K562 (cell line): ENCODE data around the gene NKX1-2.

Experiments
- ATF2 ChIP-seq: sonication (generic); formaldehyde crosslinking; IDR thresholded peaks from 2 replicates; pipeline ENCODE4 v1.8.1; 2022; ENCODE audit warnings: missing genetic modification reagents
- MXI1 ChIP-seq: IDR thresholded peaks from 2 replicates; pipeline ENCODE4 v1.6.1; 2011; ENCODE audit warnings: low read depth, mild to moderate bottlenecking, improper control_type of control experiment, low read length
- MYBL2 ChIP-seq, 2 experiments: fragments of 450-650 bp in 1 of 2; sonication (generic) in 1 of 2; formaldehyde crosslinking in 1 of 2; IDR thresholded peaks; 2 replicates each; pipeline versions ENCODE4 v1.6.1 to v1.8.1; 2017 to 2022; ENCODE audit warnings: borderline replicate concordance in 1 of 2, inconsistent platforms in 1 of 2, low read depth in 1 of 2, mild to moderate bottlenecking in 1 of 2, missing genetic modification reagents in 1 of 2, moderate library complexity in 1 of 2
- POLR2AphosphoS5 ChIP-seq: IDR thresholded peaks from 2 replicates; pipeline ENCODE4 v1.6.1; 2011; ENCODE audit warnings: mild to moderate bottlenecking, low read depth, low read length, moderate library complexity; ENCODE audit not compliant: control insufficient read depth, insufficient read depth
- ZNF174 ChIP-seq: fragments of 250-450 bp; sonication (Bioruptor Pico); IDR thresholded peaks from 2 replicates; pipeline ENCODE4 v1.4.0; 2020; ENCODE audit warnings: mild to moderate bottlenecking
- ZNF274 ChIP-seq: IDR thresholded peaks from 2 replicates; pipeline ENCODE4 v1.6.1; 2011; ENCODE audit warnings: low read depth, mild to moderate bottlenecking, low read length, moderate library complexity, borderline replicate concordance

GRCh38 chr10:124480860-124481259 lies 31.0 kb upstream of the NKX1-2 start:
- TF ChIP-seq ZNF174 (CRISPR knock-in tag) (no peak), ZNF274 (no peak), POLR2AphosphoS5 (no peak), ATF2 (CRISPR knock-in tag) (no peak), MYBL2 (IDR thresholded peaks at IDR 0.05; ENCODE audit: low read depth) (no peak), MYBL2 (CRISPR knock-in tag; IDR thresholded peaks at IDR 0.05; ENCODE audit: borderline replicate concordance) (no peak), MXI1 (no peak)
